K562 (cell line): ENCODE measurements around the gene COL21A1. TPM values are rescaled to one million over a fixed set of nuclear protein-coding genes. Genes with fewer than 3 reads are reported as not detected.

ENCODE experiments used
- ATAC-seq: fragments of 200-7000 bp; cut with Tn5 transposase; 3 replicates; pipeline ENCODE4 v1.9.1; 2020; ENCODE audit warnings: moderate library complexity
- BruUV-seq: library from RNA; stranded (reverse); fragments of 400-500 nt; replicated peaks from 2 replicates; lab custom pipeline; 2021; lab: Mats Ljungman, UMichigan
- CTCF ChIA-PET: fragments of 300-600 bp; formaldehyde crosslinking; extraction: SDS; loops from one replicate; lab custom pipeline; 2021; ENCODE audit warnings: low intra/inter-chr PET ratio; lab: Yijun Ruan, JAX
- POLR2A ChIA-PET: fragments of 300-600, 350-650 bp; sonication (Branson Sonifier 250); formaldehyde crosslinking; extraction: SDS; loops from one replicate; lab custom pipeline; 2021; ENCODE audit warnings: antibody characterized with exemption, inconsistent platforms; lab: Yijun Ruan, JAX
- DNase-seq, 4 experiments: peaks; one replicate each; pipeline versions ENCODE4 v3.0.0 to v3.0.0-alpha.2; 2011 to 2018; ENCODE audit warnings: low spot score in 3 of 4, mixed read lengths in 3 of 4; ENCODE audit errors: extremely low read depth in 1 of 4
- FAIRE-seq: peaks from 2 replicates; lab custom pipeline; 2011; peaks lifted over from hg19 to GRCh38; lab: Jason Lieb, UNC
- H2AFZ ChIP-seq: 2 replicates; pipeline ENCODE4 v1.6.0; 2011; ENCODE audit warnings: low read depth, low read length, control low read depth, inconsistent platforms
- H3K27ac ChIP-seq: fragments of 200-600 bp; 3 replicates; pipeline ENCODE4 v1.8.0; 2011; ENCODE audit warnings: low read depth, mild to moderate bottlenecking, control low read depth, inconsistent platforms, low read length, moderate library complexity, mixed read lengths; ENCODE audit errors: extremely low read depth
- H3K27me3 ChIP-seq, 2 experiments: fragments of 300-600 bp in 1 of 2; 2 replicates in 1 of 2; 3 replicates in 1 of 2; pipeline versions ENCODE4 v1.6.0 to v1.8.0; 2011; ENCODE audit warnings: inconsistent platforms in 2 of 2, low read length in 2 of 2, mild to moderate bottlenecking in 1 of 2, mixed read lengths in 1 of 2, moderate library complexity in 1 of 2; ENCODE audit not compliant: control insufficient read depth in 2 of 2, insufficient read depth in 2 of 2
- H3K36me3 ChIP-seq: fragments of 300-600 bp; 3 replicates; pipeline ENCODE4 v1.8.0; 2011; ENCODE audit warnings: mild to moderate bottlenecking, low read length, inconsistent platforms; ENCODE audit not compliant: control insufficient read depth, insufficient read depth
- H3K4me1 ChIP-seq, 2 experiments: fragments of 200-600 bp in 1 of 2; replicated peaks in 1 of 2; 2 replicates in 1 of 2; 3 replicates in 1 of 2; pipeline versions ENCODE4 v1.5.1 to v1.8.0; 2011; ENCODE audit warnings: inconsistent platforms in 2 of 2, low read length in 2 of 2, mild to moderate bottlenecking in 1 of 2, mixed read lengths in 1 of 2, moderate library complexity in 1 of 2; ENCODE audit not compliant: control insufficient read depth in 2 of 2, insufficient read depth in 2 of 2
- H3K4me2 ChIP-seq: 2 replicates; pipeline ENCODE4 v1.6.1; 2011; ENCODE audit warnings: low read length, control low read depth, inconsistent platforms, mixed read lengths; ENCODE audit not compliant: insufficient read depth
- H3K4me3 ChIP-seq: fragments of 200-600 bp; sonication (generic), shearing (Covaris generic); 2 replicates; pipeline ENCODE4 v1.5.1; 2016; ENCODE audit warnings: control low read depth, inconsistent platforms
- H3K79me2 ChIP-seq: fragments of 200-600 bp; 3 replicates; pipeline ENCODE4 v1.8.0; 2011; ENCODE audit warnings: low read length, inconsistent platforms; ENCODE audit not compliant: control insufficient read depth, insufficient read depth
- H3K9ac ChIP-seq, 2 experiments: 2 replicates each; pipeline versions ENCODE4 v1.6.0 to v1.6.1; 2011; ENCODE audit warnings: low read depth in 2 of 2, low read length in 2 of 2, control low read depth in 1 of 2, inconsistent platforms in 1 of 2, mild to moderate bottlenecking in 1 of 2, mixed read lengths in 1 of 2; ENCODE audit not compliant: insufficient read depth in 1 of 2
- H3K9me1 ChIP-seq: one replicate; pipeline ENCODE4 v1.6.0; 2011; ENCODE audit warnings: inconsistent platforms, mild to moderate bottlenecking, low read length, moderate library complexity; ENCODE audit not compliant: control insufficient read depth, insufficient read depth
- H3K9me3 ChIP-seq: replicated peaks from 2 replicates; pipeline ENCODE4 v1.5.1; 2011; ENCODE audit warnings: low read depth, low read length, inconsistent platforms; ENCODE audit not compliant: control insufficient read depth, insufficient read depth
- H4K20me1 ChIP-seq: replicated peaks from 2 replicates; pipeline ENCODE4 v1.6.1; 2011; ENCODE audit warnings: low read length, inconsistent platforms, mixed read lengths; ENCODE audit not compliant: control insufficient read depth, insufficient read depth
- CBX1 ChIP-seq: sonication (generic); IDR thresholded peaks from 2 replicates; pipeline ENCODE4 v1.6.1; 2016; ENCODE audit warnings: antibody characterized with exemption, low read depth, mild to moderate bottlenecking
- CHD2 ChIP-seq: IDR thresholded peaks from 2 replicates; pipeline ENCODE4 v1.6.1; 2011; ENCODE audit warnings: low read depth, low read length
- CREB3 ChIP-seq: fragments of 450-650 bp; conservative IDR thresholded peaks from 2 replicates; pipeline ENCODE4 v1.6.1; 2016; ENCODE audit warnings: missing genetic modification characterization, low read depth, mild to moderate bottlenecking, missing compliant biosample characterization, moderate library complexity
- DACH1 ChIP-seq: fragments of 450-650 bp; IDR thresholded peaks from 2 replicates; pipeline ENCODE4 v1.6.1; 2018; ENCODE audit not compliant: partially characterized antibody
- DEAF1 ChIP-seq: fragments of 450-650 bp; formaldehyde crosslinking; IDR thresholded peaks from 2 replicates; pipeline ENCODE4 v1.4.0; 2020; ENCODE audit warnings: mild to moderate bottlenecking, moderate library complexity
- DMBX1 ChIP-seq: fragments of 250-450 bp; sonication (Bioruptor Pico); IDR thresholded peaks from 2 replicates; pipeline ENCODE4 v1.8.0; 2022; ENCODE audit warnings: inconsistent platforms, mild to moderate bottlenecking, moderate library complexity, borderline replicate concordance
- ERF ChIP-seq: fragments of 450-650 bp; formaldehyde crosslinking; IDR thresholded peaks from 2 replicates; pipeline ENCODE4 v1.4.0; 2020; ENCODE audit warnings: mild to moderate bottlenecking, mixed read lengths
- HNRNPH1 ChIP-seq: fragments of 200-400 bp; formaldehyde crosslinking; optimal IDR thresholded peaks from 2 replicates; pipeline ENCODE3; 2017; ENCODE audit warnings: low read depth, mild to moderate bottlenecking, low read length, moderate library complexity
- HNRNPUL1 ChIP-seq: fragments of 200-400 bp; formaldehyde crosslinking; IDR thresholded peaks from 2 replicates; pipeline ENCODE4 v1.6.1; 2017; ENCODE audit warnings: low read length
- KHSRP ChIP-seq: fragments of 450-650 bp; IDR thresholded peaks from 2 replicates; pipeline ENCODE4 v1.6.1; 2017
- NFATC3 ChIP-seq: fragments of 450-650 bp; IDR thresholded peaks from 2 replicates; pipeline ENCODE4 v1.6.1; 2017; ENCODE audit warnings: mild to moderate bottlenecking
- NR0B1 ChIP-seq: fragments of 450-650 bp; IDR thresholded peaks from one replicate; pipeline ENCODE4 v1.6.1; 2018; ENCODE audit warnings: mild to moderate bottlenecking, moderate library complexity; ENCODE audit not compliant: partially characterized antibody
- TAF15 ChIP-seq: fragments of 200-400 bp; formaldehyde crosslinking; IDR thresholded peaks from 2 replicates; pipeline ENCODE4 v1.6.1; 2017; ENCODE audit warnings: mild to moderate bottlenecking, low read depth, low read length, moderate library complexity
- ZNF583 ChIP-seq: fragments of 250-450 bp; sonication (Bioruptor Pico); IDR thresholded peaks from 2 replicates; pipeline ENCODE4 v1.4.0; 2020
- ZSCAN32 ChIP-seq: fragments of 450-650 bp; formaldehyde crosslinking; IDR thresholded peaks from 2 replicates; pipeline ENCODE4 v1.4.0; 2020; ENCODE audit warnings: mild to moderate bottlenecking, moderate library complexity
- in situ Hi-C: fragments of 300-500 bp; cut with MboI; formaldehyde crosslinking; loops from 4 replicates; pipeline ENCODE4 v1.15.0; 2018; ENCODE audit warnings: inconsistent platforms, mixed read lengths
- intact Hi-C: fragments of 100-400 bp; cut with micrococcal nuclease; formaldehyde crosslinking; loops from 2 replicates; pipeline ENCODE4 v1.14.2; 2022
- polyA plus RNA-seq, 8 experiments: library from polyadenylated mRNA; depleted of rRNA in 4 of 8; stranded (reverse) in 5 of 8; unstranded in 3 of 8; fragments of >200 nt; fragmentation: Nextera tagmentation in 2 of 8; fragmentation: Illumina TruSeq in 1 of 8; extraction: Ambion mirVana in 2 of 8; extraction: Trizol in 1 of 8; gene quantifications; 2 replicates each; pipeline versions ENCODE4 v1.2.1 to v1.2.3, GENCODE V29; 2011 to 2014; ENCODE audit warnings: inconsistent platforms in 1 of 8, missing spikeins in 1 of 8
- total RNA-seq, 7 experiments: library from RNA; depleted of rRNA in 6 of 7; stranded (reverse); fragments of >200 nt in 6 of 7; fragmentation: Illumina TruSeq in 2 of 7; extraction: Trizol in 2 of 7; gene quantifications; 2 replicates each; pipeline versions ENCODE4 v1.2.1 to v1.2.3, GENCODE V29; 2011 to 2021; ENCODE audit warnings: low replicate concordance in 1 of 7

Gene COL21A1
- total and polyA plus RNA-seq, 9 of the 15 experiments (the other 6 are each of a cell fraction or from before 2014, with no cell fraction given): 0.03 to 0.76 (median 0.25) TPM

GRCh38 chr6:56187686-56188085 lies 59.7 kb downstream of the COL21A1 start:
- H3K27ac ChIP-seq: no peak overlapping the region
- TF ChIP-seq CHD2 (no peak), HNRNPUL1 (no peak), TAF15 (no peak), DEAF1 (CRISPR knock-in tag) (no peak), ERF (CRISPR knock-in tag) (no peak), CREB3 (no peak), KHSRP (no peak), DACH1 (no peak), NFATC3 (no peak), CBX1 (no peak), DMBX1 (no peak), HNRNPH1 (no peak), ZNF583 (CRISPR knock-in tag) (no peak), ZSCAN32 (CRISPR knock-in tag) (no peak), NR0B1 (no peak)
- H3K9me1 ChIP-seq: no peaks in the 10 kb centered on the region
- no TSS peak for BruUV-seq
- no peak for ATAC-seq
- H2AFZ ChIP-seq: no peak overlapping the region
- no peaks in the 10 kb centered on the region for H4K20me1 ChIP-seq
- no peaks in the 10 kb centered on the region for H3K36me3 ChIP-seq
- H3K4me1 ChIP-seq: no peaks in the 10 kb centered on the region
- no peak overlapping the region for H3K9ac ChIP-seq
- H3K4me3 ChIP-seq: no peak overlapping the region
- H3K27me3 ChIP-seq: no peaks in the 10 kb centered on the region
- ChIA-PET CTCF (no interaction called here), POLR2A (no interaction called here)
- H3K9me3 ChIP-seq: no peaks in the 10 kb centered on the region
- no peak for DNase-seq
- intact Hi-C loops: no loop called here
- no peak overlapping the region for H3K4me2 ChIP-seq
- H3K79me2 ChIP-seq: no peaks in the 10 kb centered on the region
- in situ Hi-C loops: no loop called here
- no peak for FAIRE-seq
